Sigmoid colon (tissue), 4 donors: ENCODE measurements around the gene ZNF446.

ENCODE experiments used
- POLR2A ChIP-seq, 2 donors: fragments of 450-650 bp; IDR thresholded peaks; one replicate each; pipeline ENCODE4 v1.6.1; 2016; ENCODE audit warnings: antibody characterized with exemption in 2 of 2, mild to moderate bottlenecking in 2 of 2, moderate library complexity in 2 of 2
- POLR2AphosphoS5 ChIP-seq, 4 donors: sonication (generic); formaldehyde crosslinking; IDR thresholded peaks; one replicate each; pipeline ENCODE4 v1.6.1; 2017; ENCODE audit warnings: antibody characterized with exemption in 4 of 4
- TF ChIP-seq, protein P1 (sequence below), 4 experiments: fragments of 450-650 bp in 3 of 4; fragments of 200-600 bp in 1 of 4; IDR thresholded peaks; one replicate each; pipeline ENCODE4 v1.5.1; 2016 to 2019; ENCODE audit warnings: antibody characterized with exemption in 4 of 4, mild to moderate bottlenecking in 3 of 4, moderate library complexity in 2 of 4

DNA sequence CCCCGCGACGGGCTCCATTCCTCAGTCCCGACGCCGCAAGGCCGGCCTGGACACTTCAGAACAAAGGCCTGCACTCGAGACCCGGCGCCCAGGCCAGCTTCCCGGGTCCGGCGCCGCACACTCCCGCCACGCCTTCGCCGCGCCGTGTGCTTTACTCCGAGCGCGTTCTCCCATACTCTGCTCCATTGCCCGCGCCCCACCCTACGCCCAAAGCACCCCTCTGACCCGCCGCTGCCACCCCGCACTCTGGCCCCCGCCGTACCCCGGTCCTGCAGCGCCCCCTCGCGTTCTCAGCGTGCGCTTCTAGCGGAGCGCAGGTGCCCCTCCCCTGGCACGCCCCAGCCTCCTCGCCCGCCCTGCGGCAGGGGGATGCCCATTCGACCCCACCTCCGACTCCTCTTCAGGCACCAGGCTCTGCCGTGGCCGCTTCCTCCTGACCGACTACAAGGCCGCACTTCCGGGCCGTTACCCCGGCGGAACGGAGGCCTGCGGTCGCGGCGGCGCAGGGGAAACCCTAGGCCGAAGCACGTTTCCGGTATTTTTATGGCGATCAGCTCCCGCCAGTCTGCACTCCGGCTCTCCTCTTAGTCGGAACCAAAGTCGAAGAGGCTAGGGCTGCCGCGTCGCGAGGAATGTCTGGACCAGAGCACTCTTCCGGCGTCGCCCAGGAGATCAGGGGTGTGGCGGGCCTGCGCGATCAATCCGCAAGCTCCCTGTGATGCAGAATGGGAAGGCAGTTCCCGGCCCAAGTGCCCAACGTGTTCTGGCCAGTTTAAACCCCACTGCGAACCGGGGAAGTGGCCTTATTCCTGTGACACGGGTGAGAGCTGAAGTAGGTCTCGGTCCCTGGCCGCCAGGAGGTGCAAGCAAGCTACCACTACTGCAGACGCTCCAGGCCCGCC is 43.5 kb downstream of the ZNF446 start, which contains the start of gene ZBTB45:
- TF ChIP-seq, protein P1, sequence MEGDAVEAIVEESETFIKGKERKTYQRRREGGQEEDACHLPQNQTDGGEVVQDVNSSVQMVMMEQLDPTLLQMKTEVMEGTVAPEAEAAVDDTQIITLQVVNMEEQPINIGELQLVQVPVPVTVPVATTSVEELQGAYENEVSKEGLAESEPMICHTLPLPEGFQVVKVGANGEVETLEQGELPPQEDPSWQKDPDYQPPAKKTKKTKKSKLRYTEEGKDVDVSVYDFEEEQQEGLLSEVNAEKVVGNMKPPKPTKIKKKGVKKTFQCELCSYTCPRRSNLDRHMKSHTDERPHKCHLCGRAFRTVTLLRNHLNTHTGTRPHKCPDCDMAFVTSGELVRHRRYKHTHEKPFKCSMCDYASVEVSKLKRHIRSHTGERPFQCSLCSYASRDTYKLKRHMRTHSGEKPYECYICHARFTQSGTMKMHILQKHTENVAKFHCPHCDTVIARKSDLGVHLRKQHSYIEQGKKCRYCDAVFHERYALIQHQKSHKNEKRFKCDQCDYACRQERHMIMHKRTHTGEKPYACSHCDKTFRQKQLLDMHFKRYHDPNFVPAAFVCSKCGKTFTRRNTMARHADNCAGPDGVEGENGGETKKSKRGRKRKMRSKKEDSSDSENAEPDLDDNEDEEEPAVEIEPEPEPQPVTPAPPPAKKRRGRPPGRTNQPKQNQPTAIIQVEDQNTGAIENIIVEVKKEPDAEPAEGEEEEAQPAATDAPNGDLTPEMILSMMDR (IDR thresholded peaks at IDR 0.05): peak; percentile 55 to 90 (median 75)
- peak; percentile 75 to 88 (median 80) for TF ChIP-seq POLR2AphosphoS5 (IDR thresholded peaks at IDR 0.05)
- peak; percentile 48 to 65 for TF ChIP-seq POLR2A (IDR thresholded peaks at IDR 0.05)
